GDM1 (cell line): Measurements from ENCODE around the gene DNAH6.
"Not testable (repeated sequence)": the region's sequence is repeated elsewhere in the genome, so short reads cannot be mapped to it uniquely, and the experiment has no call there.

Source experiments
- DNase-seq: peaks from one replicate; lab custom pipeline; 2025; lab: John Stamatoyannopoulos, UW

DNAH6 gene, protein sequence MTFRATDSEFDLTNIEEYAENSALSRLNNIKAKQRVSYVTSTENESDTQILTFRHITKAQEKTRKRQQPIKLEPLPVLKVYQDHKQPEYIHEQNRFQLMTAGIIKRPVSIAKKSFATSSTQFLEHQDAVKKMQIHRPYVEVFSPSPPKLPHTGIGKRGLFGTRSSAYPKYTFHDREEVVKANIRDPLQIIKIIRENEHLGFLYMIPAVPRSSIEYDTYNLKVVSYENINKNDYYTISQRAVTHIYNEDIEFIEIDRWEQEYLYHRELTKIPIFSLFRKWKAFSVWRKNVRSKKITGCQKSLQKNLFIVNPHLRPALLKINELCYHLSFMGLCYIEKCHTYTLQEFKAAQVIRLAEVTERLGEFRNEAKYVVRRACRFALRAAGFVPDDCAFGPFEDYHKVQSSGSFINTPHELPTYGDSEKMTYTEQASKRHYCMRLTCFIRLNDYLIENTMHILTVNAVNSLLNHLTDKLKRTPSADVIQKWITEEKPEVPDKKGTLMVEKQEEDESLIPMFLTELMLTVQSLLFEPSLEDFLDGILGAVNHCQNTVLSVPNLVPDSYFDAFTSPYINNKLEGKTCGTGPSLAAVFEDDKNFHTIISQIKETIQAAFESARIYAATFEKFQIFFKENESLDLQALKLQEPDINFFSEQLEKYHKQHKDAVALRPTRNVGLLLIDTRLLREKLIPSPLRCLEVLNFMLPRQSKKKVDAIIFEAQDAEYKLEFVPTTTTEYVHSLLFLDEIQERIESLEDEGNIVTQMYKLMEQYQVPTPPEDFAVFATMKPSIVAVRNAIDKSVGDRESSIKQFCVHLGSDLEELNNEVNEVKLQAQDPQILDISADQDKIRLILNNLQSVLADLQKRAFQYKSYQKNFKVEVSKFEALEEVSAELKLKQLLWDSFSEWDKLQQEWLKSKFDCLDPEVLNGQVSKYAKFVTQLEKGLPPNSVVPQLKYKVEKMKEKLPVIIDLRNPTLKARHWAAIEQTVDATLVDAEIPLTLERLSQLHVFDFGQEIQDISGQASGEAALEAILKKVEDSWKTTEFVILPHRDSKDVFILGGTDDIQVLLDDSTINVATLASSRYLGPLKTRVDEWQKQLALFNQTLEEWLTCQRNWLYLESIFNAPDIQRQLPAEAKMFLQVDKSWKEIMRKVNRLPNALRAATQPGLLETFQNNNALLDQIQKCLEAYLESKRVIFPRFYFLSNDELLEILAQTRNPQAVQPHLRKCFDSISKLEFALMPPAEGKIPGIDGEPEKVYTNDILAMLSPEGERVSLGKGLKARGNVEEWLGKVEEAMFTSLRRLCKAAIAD (N-terminal part only)

GRCh38 chr2:84516234-84516986 is at the start of gene DNAH6:
Gene DNAH6 (plus strand): TSS chr2:84516498. CDS start chr2:84517827, 1,329 bp downstream.
- peak; percentile 52 for DNase-seq

DNA sequence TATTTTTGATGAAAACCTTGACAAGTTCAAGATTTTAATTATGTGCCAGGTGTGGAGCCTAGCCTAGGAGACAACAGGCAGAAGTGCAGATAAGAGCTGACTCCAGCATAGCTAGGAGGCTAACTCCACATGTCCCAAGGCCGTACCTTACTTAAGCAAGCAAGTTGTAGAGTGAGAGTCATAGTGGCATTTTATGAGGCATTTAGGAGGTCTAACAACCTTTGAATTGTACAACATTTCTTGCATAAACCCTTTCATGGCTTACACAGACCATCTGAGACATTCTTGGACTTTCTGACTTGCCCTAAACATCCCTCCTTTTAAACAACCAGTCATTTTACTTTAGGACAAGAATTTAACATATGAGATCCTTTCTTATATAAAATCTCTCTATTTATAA is 48.9 kb upstream of the DNAH6 start:
- no peak for DNase-seq

DNA sequence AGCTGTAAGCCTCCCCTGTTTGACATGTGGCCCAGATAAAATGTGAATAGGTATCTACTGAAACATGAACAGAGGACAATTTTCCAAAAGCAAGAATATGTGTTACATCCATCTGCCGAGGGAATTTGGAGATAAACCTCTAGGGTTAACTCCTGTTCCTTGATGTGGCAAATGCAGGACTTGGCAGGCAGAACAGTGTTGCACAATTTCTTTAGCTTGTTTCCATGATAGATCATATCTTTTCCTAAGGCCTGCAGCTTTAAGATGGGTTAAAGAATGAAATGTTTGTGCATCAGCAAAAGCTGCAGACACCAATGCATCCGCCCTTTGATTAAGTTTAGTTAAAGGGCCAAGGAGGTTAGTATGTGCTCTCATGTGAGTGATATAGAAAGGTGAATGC is 43.9 kb upstream of the DNAH6 start:
- not testable (repeated sequence) for DNase-seq

DNA sequence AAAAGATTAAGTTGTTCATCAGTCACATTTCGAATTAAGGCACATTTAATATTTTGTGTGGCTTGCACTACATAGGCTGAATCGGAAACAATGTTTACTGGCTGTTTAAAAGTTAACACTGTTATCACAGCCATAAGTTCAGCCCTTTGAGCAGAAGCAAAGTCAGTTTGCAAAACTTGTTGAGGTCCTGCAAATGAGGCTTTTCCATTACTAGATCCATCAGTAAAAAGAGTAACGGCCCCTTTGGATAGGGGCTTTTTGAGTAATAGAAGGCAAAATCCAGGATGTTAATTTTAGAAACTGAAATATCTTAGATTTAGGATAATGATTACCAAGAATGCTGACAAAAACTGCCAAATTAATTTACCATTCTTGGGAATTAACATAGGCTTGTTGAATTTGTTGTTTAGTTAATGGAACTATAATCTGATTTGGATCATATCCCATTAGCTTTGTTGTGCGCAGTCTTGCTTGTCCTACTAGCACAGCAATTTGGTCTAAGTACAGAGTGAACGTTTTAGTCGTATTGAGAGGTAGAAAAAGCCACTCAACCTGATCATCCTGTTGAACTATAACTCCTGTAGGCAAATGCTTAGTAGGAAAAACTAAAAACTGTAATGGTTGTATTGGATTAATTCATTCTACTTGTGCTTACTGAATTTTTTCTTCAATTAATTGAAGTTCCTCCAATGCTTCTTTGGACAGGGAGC is 43.3 kb upstream of the DNAH6 start:
- DNase-seq: no peak

DNA sequence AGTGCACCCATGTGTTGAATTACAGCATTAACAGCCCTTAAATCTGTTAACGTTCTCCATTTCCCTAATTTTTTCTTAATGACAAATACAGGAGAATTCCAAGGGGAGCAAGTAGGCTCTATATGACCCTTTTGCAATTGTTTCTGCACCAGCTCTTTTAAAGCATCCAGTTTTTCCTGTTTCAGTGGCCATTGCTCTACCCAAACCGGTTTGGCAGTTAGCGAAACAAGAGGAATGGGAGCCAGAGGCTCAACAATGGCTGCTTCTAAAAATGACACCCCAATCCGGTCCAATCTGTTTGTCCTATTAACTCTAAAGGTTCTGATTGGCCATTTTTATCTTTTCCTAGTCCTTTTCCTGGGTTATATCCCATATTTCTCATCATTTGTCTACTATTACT is 42.1 kb upstream of the DNAH6 start:
- no peak for DNase-seq

- DNase-seq: no peak
Observed at GRCh38 chr2:84477886-84478285, 38.4 kb upstream of the DNAH6 start.

DNA sequence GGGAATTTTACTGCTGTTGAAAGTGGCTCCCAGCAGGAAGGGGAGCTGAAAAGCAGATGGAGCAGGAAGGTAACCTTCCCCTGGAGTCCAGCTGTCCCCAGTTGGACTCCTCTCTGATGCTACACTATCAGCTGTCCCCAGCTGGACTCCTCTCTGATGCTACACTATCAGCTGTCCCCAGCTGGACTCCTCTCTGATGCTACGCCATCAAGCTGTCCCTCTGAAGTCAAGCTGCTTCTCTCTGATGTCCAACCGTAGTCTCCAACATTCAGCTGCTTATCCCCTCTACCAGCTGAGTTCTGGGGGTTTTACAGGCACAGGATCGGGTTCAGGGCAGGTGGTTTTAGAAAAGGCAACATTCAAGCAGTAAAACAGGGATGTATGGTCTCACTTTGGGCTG is 37.4 kb upstream of the DNAH6 start:
- DNase-seq: no peak

- no peak for DNase-seq
Observed at GRCh38 chr2:84481702-84482101, 34.6 kb upstream of the DNAH6 start.

- DNase-seq: no peak
Observed at GRCh38 chr2:84482603-84483002, 33.7 kb upstream of the DNAH6 start.

DNA sequence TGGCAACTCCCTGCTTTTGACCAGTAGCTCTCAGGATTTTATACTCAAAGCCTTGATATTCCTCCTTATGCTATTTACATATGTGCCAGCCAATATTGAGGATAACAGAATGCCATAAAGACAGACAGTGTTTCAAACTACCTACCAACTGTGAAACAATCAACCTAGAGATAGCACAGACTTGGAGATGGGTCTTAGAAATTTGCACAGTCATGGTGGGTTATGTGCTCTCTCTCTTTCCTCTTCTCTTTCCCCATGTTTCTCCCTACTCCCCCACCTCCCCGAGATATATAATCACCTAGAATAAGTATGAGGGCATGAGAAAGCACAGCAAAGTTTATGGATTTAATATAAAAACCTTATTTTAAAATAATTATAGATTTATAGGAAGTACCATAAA is 33.0 kb upstream of the DNAH6 start:
- no peak for DNase-seq

DNA sequence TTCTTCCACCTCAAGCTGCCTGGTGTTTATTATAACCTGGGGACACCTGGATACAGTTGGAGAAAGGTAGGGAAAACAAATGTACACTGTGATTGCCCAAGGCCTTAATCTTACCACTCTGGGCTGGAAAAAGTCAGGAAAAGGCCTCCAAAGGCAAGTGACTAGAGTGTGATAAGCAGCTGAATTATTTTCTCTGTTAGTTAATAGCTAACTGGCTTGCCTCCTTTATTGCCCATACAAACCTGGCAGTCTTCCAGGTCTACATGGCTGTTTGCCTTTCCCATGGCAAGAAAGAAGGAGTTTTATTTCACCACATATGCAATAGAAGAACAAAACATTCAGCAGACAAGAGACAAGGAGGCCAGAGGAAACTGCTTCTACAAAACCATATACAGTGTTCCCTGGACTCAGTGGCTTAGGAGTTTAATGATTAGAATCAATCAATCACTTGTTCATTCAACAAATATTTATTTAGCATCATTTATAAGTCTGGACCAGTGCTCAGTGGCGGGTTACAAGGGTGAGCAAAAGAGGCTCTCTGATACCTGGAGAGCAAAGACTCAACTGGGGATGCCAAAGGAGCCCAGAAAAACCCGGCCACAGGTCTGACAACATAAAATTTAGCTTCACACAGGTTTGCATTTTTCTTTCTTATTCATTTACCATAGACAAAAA is 29.7 kb upstream of the DNAH6 start:
- DNase-seq: no peak

- DNase-seq: no peak
Observed at GRCh38 chr2:84487298-84487996, 28.9 kb upstream of the DNAH6 start.

GRCh38 chr2:84491256-84491655 is 25.0 kb upstream of the DNAH6 start:
- no peak for DNase-seq

DNA sequence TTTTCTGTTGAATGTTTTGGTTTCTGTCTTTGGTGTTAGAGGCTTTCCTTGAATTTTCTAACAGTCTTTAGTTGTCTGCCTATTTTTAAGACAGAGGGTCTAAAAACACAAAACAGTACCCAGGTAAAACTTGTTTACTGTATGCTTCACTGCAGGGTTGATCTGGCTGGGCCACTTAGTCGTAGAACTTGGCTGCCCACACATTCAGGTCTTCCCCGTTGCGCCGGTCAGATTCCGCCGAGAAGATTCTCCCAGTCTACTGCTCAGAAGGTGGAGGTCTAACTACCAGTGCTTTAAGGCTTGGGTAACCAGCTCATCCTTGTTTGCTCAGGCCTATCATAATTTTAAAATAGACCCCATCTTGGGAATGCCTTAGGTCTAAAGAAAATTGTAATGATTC is 24.6 kb upstream of the DNAH6 start:
- no peak for DNase-seq

DNA sequence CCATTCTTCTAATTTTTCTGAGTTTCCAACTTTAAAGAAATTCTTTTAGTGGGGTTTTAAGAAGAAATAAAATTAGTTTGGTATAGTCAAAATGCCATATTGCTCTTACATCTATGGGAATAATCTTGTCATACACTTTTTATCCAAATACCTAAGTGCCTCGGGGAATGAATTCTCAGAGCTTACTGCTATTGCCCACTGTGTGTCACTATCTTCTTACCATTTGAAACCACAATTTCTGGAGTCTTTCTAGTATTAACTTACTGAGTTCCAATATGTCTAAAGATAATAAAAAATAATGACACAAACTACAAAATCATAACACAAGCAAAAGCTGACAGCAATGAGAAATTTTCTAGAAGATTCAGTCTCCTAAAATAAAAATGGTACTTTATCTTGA is 23.7 kb upstream of the DNAH6 start:
- no peak for DNase-seq

DNA sequence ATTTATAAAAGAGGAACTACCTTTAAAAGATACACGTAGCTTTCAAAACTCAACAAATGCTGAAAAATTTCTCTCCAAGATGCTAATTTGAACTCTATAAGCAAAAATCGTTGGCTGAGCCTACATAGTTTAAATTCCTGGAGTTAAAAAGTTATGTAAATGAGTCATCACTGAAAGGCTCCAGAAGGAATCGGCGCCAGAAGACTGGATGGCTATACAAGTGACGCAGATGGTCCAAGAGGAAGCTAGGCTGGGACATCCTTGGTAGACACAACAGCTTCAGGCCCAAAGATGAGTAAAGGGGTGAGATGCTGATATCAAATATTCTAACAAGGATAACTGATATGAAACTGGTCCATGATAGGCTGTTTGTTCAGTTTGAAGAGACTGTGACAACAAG is 22.8 kb upstream of the DNAH6 start:
- no peak for DNase-seq

GRCh38 chr2:84494070-84494469 is 22.2 kb upstream of the DNAH6 start:
- DNase-seq: no peak

DNA sequence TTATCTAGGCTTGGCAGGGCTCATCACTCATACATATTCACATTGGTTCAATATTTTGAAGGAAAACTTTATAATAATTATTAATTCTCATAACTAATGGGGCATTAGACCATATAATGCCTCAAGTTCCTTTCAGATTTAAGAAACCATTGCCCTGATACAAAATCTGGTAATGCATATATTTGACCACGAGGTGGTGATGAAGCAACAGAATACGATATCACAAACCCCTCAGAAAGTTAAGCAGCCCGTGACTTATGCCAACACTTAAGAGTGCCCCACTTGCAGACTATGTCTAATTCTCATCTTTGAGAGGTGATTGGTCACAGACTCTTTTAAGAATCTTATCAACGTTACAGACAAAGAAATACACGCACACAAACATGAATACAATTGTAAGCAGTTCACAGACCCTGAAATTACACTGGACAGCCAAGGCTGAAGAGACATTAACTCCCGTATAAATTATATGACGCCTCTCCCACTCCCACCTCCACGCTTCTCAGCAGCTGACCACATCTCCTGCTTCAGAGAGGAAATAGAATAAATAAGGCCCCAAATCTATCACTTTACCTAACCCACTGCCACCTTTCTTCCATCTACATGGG is 20.7 kb upstream of the DNAH6 start:
- DNase-seq: peak; percentile 31

DNA sequence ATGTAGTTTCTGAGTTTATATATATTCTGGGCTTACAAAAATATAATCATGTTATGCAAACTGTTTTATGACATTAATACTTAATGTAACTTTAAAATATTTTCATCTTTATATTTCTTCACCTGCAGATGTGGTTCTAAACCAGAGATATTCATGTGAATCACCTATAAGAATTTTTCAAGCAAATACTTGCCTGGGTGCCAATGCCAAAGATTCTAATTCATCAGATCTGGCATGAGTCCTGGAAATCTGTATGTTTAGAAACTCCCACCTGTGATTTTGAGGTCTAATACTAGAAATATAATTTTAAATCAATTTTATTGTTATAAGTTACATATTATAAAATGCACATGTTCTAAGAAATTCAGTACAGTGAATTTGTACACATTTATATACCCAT is 19.9 kb upstream of the DNAH6 start:
- no peak for DNase-seq
